Ectodermal cell (in vitro differentiated cells): Measurements from ENCODE around the gene SNX9.

Experiments
- H3K27ac ChIP-seq: 2 replicates; pipeline ENCODE4 v1.7.0; 2013; ENCODE audit warnings: mild to moderate bottlenecking, low read depth, low read length; ENCODE audit not compliant: insufficient read depth, poor library complexity, severe bottlenecking
- H3K27me3 ChIP-seq: 2 replicates; pipeline ENCODE4 v1.7.0; 2013; ENCODE audit warnings: mild to moderate bottlenecking, low read length; ENCODE audit not compliant: insufficient read depth, control insufficient read depth, poor library complexity, severe bottlenecking
- H3K36me3 ChIP-seq: one replicate; pipeline ENCODE4 v1.7.0; 2013; ENCODE audit warnings: low read length; ENCODE audit not compliant: control insufficient read depth, insufficient read depth
- H3K4me1 ChIP-seq: one replicate; pipeline ENCODE4 v1.7.0; 2013; ENCODE audit warnings: low read length; ENCODE audit not compliant: control insufficient read depth, insufficient read depth
- H3K4me3 ChIP-seq: 2 replicates; pipeline ENCODE4 v1.7.0; 2013; ENCODE audit warnings: low read depth, low read length, control low read depth; ENCODE audit not compliant: insufficient read depth
- H3K9me3 ChIP-seq: 2 replicates; pipeline ENCODE4 v1.7.0; 2013; ENCODE audit warnings: mild to moderate bottlenecking, low read length, moderate library complexity; ENCODE audit not compliant: control insufficient read depth
- WGBS, 2 experiments: methylation state at CpG; one replicate each; pipeline ENCODE4 v1.1.7; 2013; ENCODE audit warnings: missing lambda C conversion rate in 2 of 2; 5-methylcytosine and 5-hydroxymethylcytosine counted together

The SNX9 gene

DNA sequence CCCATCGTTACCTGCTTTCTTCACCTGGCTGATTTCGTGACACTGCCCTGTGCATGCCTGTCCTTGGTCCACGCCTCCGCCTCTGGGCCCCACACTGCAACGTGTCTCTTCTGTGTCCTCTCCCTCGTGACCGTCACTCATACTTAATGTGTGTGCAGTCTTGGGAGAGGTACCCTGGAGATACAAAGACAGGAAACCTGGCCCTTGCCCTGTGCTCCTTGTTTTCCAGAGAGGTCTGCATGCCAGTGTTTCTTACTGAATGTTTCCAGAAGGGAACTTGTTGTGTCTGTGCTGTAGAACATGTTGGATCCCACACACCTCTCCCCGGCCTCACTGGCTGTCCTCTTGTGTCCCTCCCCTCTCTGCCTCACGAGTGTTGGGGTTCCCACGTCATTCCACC, 45.8 kb downstream of the SNX9 start:
- H3K4me3 ChIP-seq, result no peak overlapping the region
- H3K9me3 ChIP-seq, result no peaks in the 10 kb centered on the region
- H3K4me1 ChIP-seq, result no peaks in the 10 kb centered on the region
- 95 to 96% methylated on average over 10 of the region's 10 CpGs for WGBS, 2 experiments
- no peak overlapping the region for H3K27ac ChIP-seq
- peaks cover 9% of the 10 kb centered on the region for H3K36me3 ChIP-seq
- H3K27me3 ChIP-seq, result no peaks in the 10 kb centered on the region

DNA sequence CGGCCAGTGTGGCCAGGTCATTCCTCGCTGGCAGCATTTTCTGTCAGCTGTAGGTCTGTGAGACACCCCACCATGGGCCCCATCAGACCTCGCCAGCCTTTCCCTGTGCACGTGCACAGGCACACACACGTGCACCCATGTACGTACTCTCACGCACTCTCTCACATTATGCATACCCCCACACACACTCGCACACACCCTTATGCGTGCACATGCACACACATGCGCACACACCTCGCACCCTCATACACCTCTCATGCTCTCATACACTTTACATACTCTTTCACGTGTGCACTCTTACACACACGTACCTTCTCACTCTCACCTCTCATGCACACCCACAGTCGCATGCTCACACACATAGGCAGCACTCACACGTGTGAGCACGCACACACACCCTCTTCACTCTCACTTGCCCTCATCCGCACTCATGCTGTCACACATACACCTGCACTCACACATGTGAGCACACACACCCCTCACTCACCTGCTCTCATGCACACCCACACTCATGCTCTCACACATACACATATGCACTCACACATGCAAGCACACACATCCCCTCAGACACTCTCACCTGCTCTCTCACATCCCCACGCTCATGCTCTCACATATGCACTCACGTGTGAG, 46.7 kb downstream of the SNX9 start:
- H3K4me3 ChIP-seq, result no peak overlapping the region
- WGBS, 2 experiments, result 94 to 96% methylated on average over 19 of the region's 19 CpGs

DNA sequence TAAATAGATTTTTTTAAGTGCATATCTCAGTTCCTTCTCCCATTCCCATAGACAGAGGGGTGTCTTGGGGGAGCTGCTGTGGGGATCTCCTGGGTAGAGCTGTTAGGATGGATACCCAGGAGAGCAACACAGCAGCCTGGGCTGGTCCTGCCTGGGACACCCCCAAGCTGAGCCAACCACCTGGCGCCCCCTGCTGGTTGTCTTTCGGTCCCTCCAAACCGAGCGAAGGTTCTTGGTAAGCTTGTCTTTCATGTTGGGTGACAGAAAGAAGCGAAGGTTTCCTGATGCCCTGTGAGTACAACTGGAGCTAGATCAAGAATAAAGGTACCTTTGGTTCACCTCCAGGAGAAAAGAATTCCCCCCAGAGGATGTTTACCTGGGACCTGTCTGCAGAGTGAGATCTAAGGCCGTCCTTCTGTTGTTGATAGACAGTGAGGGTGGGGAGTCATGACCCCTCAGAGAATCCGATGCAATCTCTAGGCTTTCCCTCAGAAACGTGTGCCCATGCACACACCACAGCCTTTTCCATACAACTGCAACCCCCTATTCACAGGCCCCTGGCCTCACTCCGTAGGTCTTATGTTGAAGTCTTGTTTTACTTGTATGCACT, 50.8 kb downstream of the SNX9 start:
- Histone ChIP-seq H3K27ac (no peak overlapping the region), H3K4me1 (no peaks in the 10 kb centered on the region), H3K9me3 (no peaks in the 10 kb centered on the region), H3K27me3 (no peaks in the 10 kb centered on the region), H3K4me3 (no peak overlapping the region), H3K36me3 (peaks cover 9% of the 10 kb centered on the region)
- 65 to 70% methylated on average over 9 of the region's 9 CpGs for WGBS, 2 experiments

More for the DNA sequence above, 46.7 kb downstream of the SNX9 start:
- Histone ChIP-seq H3K27ac (no peak overlapping the region), H3K27me3 (no peaks in the 10 kb centered on the region), H3K9me3 (no peaks in the 10 kb centered on the region), H3K4me1 (no peaks in the 10 kb centered on the region), H3K36me3 (peaks cover 9% of the 10 kb centered on the region)

GRCh38 chr6:157877149-157877548, 54.1 kb downstream of the SNX9 start:
- Histone ChIP-seq H3K4me1 (peaks cover 9% of the 10 kb centered on the region), H3K27me3 (no peaks in the 10 kb centered on the region), H3K27ac (no peak overlapping the region), H3K4me3 (no peak overlapping the region), H3K9me3 (no peaks in the 10 kb centered on the region), H3K36me3 (peaks cover 5% of the 10 kb centered on the region)
- WGBS, 2 experiments, result 99 to 100% methylated on average over 2 to 4 of the region's 4 CpGs

- 91 to 96% methylated on average over 6 to 7 of the region's 7 CpGs for WGBS, 2 experiments
These were observed 54.8 kb downstream of the SNX9 start for GRCh38 chr6:157877573-157878438.

DNA sequence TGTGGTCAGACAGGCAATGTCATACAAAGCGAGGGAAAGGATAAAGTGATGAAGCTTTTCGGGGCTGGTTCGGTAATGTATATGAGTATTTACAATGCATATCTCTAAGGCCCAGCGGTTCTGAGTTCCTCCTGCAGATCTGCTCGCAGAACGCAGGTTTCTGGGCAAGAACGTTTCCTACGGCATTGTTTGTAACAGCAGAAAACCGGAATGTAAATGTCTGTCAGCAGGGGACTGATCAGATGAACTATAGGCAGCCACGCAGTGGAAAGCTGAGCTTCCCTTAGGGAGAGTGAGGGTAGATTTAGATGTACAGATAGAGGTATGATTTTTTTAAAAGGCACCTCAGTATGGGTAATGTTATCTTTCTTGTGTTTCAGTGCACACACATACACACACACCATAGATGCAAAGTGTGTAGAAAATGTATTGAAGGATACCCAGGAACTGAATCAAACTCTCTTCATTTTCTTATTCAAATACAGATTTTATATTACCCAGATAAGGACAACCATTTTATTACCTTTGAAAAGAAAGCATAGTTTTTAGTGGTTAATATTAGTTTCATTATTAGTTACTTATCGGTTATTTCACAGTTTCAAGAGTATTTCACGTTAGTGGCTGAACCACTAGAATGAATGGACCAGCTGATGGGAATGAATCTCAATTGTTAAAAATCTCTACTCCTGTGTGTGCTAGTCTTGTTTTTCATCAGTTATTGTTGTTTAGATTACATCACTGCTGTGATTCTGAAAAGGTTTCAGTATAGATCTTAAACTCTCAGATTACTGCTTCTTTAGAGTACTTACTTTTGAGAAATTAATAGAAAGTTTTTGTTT, 56.2 kb downstream of the SNX9 start:
- WGBS, 2 experiments, result 40 to 41% methylated on average over 12 of the region's 12 CpGs
- peaks cover 9% of the 10 kb centered on the region for H3K4me1 ChIP-seq
- H3K36me3 ChIP-seq, result peaks cover 6% of the 10 kb centered on the region
- H3K27ac ChIP-seq, result no peak overlapping the region
- no peaks in the 10 kb centered on the region for H3K27me3 ChIP-seq
- H3K9me3 ChIP-seq, result no peaks in the 10 kb centered on the region
- H3K4me3 ChIP-seq, result no peak overlapping the region

More at GRCh38 chr6:157877573-157878438, 54.8 kb downstream of the SNX9 start:
- H3K4me3 ChIP-seq, result no peak overlapping the region
- no peaks in the 10 kb centered on the region for H3K9me3 ChIP-seq
- H3K27ac ChIP-seq, result no peak overlapping the region
- H3K36me3 ChIP-seq, result peaks cover 6% of the 10 kb centered on the region
- H3K27me3 ChIP-seq, result no peaks in the 10 kb centered on the region
- peaks cover 9% of the 10 kb centered on the region for H3K4me1 ChIP-seq

- H3K27me3 ChIP-seq, result no peaks in the 10 kb centered on the region
- no peaks in the 10 kb centered on the region for H3K9me3 ChIP-seq
- H3K36me3 ChIP-seq, result peaks cover 6% of the 10 kb centered on the region
- H3K4me1 ChIP-seq, result peaks cover 9% of the 10 kb centered on the region
- WGBS, 2 experiments, result 70 to 88% methylated on average over 2 of the region's 2 CpGs
- H3K4me3 ChIP-seq, result no peak overlapping the region
- no peak overlapping the region for H3K27ac ChIP-seq
These were observed 56.8 kb downstream of the SNX9 start for GRCh38 chr6:157879873-157880254.

- Histone ChIP-seq H3K4me3 (no peak overlapping the region), H3K36me3 (peaks cover 6% of the 10 kb centered on the region), H3K27me3 (no peaks in the 10 kb centered on the region), H3K27ac (no peak overlapping the region), H3K4me1 (peaks cover 9% of the 10 kb centered on the region), H3K9me3 (no peaks in the 10 kb centered on the region)
- 92 to 95% methylated on average over 3 of the region's 3 CpGs for WGBS, 2 experiments
These were observed 57.5 kb downstream of the SNX9 start for GRCh38 chr6:157880534-157880933.

DNA sequence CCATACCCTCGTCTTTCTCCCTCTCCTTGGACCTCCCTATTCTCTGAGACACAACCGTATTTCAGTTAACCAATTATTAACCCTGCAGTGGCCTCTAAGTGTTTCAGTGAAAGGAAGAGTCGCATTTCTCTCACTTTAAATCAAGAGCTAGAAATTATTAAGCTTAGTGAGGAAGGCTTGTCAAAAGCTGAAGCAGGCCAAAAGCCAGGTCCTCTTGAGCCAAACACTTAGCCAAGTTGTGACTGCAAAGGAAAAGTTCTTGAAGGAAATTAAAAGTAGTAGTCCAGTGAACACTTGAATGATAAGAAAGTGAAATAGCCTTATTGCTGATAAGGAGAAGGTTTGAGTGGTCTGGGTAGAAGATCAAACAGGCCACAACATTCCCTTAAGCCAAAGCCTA, 58.3 kb downstream of the SNX9 start:
- WGBS, 2 experiments, result 87 to 93% methylated on average over 3 of the region's 3 CpGs
- Histone ChIP-seq H3K9me3 (no peaks in the 10 kb centered on the region), H3K36me3 (peaks cover 6% of the 10 kb centered on the region), H3K4me3 (no peak overlapping the region), H3K27ac (no peak overlapping the region), H3K27me3 (no peaks in the 10 kb centered on the region), H3K4me1 (peaks cover 9% of the 10 kb centered on the region)
